Duodenal mucosa (tissue), 2 donors: ENCODE results near the gene ELMOD3.
"Not testable (repeated sequence)": the region's sequence is repeated elsewhere in the genome, so short reads cannot be mapped to it uniquely, and the experiment has no call there.

Source experiments
- H3K27ac ChIP-seq: one replicate; pipeline ENCODE4 v1.7.0; 2013; ENCODE audit warnings: low read depth, low read length
- H3K27me3 ChIP-seq, 2 donors: one replicate each; pipeline ENCODE4 v1.7.0; 2013; ENCODE audit warnings: low read length in 2 of 2, control low read depth in 1 of 2; ENCODE audit not compliant: insufficient read depth in 2 of 2, control insufficient read depth in 1 of 2
- H3K36me3 ChIP-seq, 2 donors: one replicate each; pipeline ENCODE4 v1.7.0; 2013; ENCODE audit warnings: low read length in 2 of 2, control low read depth in 1 of 2; ENCODE audit not compliant: insufficient read depth in 2 of 2, control insufficient read depth in 1 of 2
- H3K4me1 ChIP-seq, 2 donors: one replicate each; pipeline ENCODE4 v1.7.0; 2013; ENCODE audit warnings: low read length in 2 of 2, control low read depth in 1 of 2; ENCODE audit not compliant: insufficient read depth in 2 of 2, control insufficient read depth in 1 of 2
- H3K4me3 ChIP-seq, 2 donors: one replicate each; pipeline ENCODE4 v1.7.0; 2013; ENCODE audit warnings: low read length in 2 of 2, low read depth in 1 of 2
- H3K9ac ChIP-seq, 2 donors: one replicate each; pipeline ENCODE4 v1.7.0; 2013; ENCODE audit warnings: low read length in 2 of 2, low read depth in 1 of 2
- H3K9me3 ChIP-seq, 2 donors: one replicate each; pipeline ENCODE4 v1.7.0; 2013; ENCODE audit warnings: low read length in 2 of 2, control low read depth in 1 of 2; ENCODE audit not compliant: control insufficient read depth in 1 of 2

ELMOD3 gene

GRCh38 chr2:85411405-85411748, 56.8 kb downstream of the ELMOD3 start:
- H3K36me3 ChIP-seq: no peaks in the 10 kb centered on the region
- H3K4me1 ChIP-seq: peaks cover 35 to 36% of the 10 kb centered on the region in 2 donors
- no peak overlapping the region for H3K27ac ChIP-seq
- H3K27me3 ChIP-seq: no peaks in the 10 kb centered on the region
- H3K9me3 ChIP-seq: no peaks in the 10 kb centered on the region
- no peak overlapping the region for H3K4me3 ChIP-seq
- no peak overlapping the region for H3K9ac ChIP-seq

DNA sequence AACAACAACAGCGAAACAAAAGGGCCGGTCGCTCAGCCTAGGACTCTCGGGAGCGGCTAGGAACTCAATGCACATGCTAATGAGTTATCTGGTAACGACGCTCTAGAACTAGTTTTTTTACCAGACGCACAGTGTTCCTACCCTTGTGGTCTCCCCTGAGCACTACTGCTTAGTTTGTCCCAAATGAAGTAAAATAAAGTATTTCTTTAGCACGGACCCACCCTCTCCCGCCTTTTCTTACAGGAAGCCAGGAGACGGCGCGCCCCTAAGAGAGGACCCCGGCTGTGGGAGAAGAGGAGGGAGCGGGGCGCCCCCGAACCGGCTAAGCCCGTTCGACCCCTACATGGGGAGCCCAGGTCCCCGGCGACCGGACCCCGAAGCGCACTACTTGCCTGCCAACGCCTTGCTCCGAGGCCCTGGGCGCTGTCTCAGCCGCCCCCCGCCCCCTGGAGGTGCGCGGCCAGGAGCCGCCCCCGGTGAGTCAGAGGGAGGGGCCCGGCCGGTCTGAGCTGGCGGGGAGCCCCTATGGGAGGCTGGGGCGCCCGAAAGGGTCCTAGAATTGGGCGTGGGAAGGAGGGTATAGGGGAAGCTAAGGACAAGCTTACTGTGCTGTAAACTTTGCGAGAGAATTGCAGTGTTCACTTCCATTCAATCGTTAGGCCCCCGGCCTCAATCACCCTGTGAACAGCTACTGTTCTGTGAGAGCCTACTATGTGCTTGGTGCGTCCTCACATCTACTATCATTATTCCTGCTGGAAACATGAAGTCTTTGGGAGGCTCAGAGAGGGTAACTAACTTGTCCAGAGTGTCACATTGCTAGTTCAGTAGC, 59.2 kb downstream of the ELMOD3 start:
- H3K27me3 ChIP-seq: no peaks in the 10 kb centered on the region
- peak overlapping the region; percentile 61 to 66 for H3K4me3 ChIP-seq
- no peaks in the 10 kb centered on the region for H3K9me3 ChIP-seq
- H3K9ac ChIP-seq: peak overlapping the region; percentile 1 to 71
- peaks cover 34 to 38% of the 10 kb centered on the region in 2 donors for H3K4me1 ChIP-seq
- H3K36me3 ChIP-seq: no peaks in the 10 kb centered on the region
- no peak overlapping the region for H3K27ac ChIP-seq

DNA sequence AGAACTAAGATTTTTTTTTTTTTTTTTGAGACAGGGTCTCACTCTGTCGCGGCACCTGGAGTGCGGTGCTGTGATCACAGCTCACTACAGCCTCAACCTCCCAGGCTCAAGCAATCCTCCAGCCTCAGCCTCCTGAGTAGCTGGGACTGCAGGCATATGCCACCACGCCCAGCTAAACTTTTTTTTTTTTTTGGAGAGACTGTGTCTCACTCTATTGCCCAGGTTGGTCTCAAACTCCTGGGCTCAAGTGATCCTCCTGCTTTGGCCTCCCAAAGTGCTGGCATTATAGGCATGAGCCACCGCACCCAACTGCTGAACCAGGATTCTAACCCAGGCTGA, 59.8 kb downstream of the ELMOD3 start:
- peak overlapping the region in 1 of 2 donors; percentile 71 for H3K9ac ChIP-seq
- not testable (repeated sequence) for H3K36me3 ChIP-seq, H3K4me3 ChIP-seq, H3K9me3 ChIP-seq, H3K27ac ChIP-seq, H3K27me3 ChIP-seq
- peaks cover 34 to 38% of the 10 kb centered on the region in 2 donors for H3K4me1 ChIP-seq

GRCh38 chr2:85414761-85415553, 60.4 kb downstream of the ELMOD3 start:
- Histone ChIP-seq H3K4me3 (no peak overlapping the region), H3K9me3 (no peaks in the 10 kb centered on the region), H3K9ac (no peak overlapping the region), H3K36me3 (no peaks in the 10 kb centered on the region), H3K27me3 (no peaks in the 10 kb centered on the region), H3K27ac (no peak overlapping the region), H3K4me1 (peaks cover 34 to 38% of the 10 kb centered on the region in 2 donors)

DNA sequence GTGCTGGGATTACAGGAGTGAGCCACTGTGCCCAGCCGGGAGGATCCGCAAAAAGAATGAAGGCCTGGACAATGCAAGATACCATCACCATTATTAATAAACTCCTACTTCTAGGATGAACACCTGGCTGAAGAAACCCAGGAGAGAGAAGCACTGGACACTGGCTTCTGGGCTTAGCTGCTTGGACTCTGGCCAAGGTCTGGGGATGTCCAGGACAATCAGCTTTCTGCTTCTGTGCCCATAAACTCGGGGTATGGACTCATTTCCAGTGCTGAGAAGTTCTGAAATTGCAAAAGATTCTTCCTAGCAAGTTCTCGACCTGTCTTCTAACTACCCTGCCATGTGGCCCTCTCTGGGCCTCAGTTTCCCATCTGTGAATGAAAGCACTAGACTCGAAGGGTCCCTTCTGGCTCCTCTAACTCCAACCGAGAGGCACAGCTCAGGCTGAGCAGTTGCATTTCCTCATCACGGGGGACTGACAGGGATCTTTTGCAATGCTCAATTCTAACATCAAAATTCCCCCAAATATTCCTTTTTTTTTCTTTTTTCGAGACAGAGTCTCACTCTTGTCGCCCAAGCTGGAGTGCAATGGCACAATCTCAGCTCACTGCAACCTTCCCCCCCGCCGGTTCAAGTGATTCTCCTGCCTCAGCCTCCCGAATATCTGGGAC, 61.5 kb downstream of the ELMOD3 start:
- Histone ChIP-seq H3K4me3 (no peak overlapping the region), H3K27me3 (no peaks in the 10 kb centered on the region)

DNA sequence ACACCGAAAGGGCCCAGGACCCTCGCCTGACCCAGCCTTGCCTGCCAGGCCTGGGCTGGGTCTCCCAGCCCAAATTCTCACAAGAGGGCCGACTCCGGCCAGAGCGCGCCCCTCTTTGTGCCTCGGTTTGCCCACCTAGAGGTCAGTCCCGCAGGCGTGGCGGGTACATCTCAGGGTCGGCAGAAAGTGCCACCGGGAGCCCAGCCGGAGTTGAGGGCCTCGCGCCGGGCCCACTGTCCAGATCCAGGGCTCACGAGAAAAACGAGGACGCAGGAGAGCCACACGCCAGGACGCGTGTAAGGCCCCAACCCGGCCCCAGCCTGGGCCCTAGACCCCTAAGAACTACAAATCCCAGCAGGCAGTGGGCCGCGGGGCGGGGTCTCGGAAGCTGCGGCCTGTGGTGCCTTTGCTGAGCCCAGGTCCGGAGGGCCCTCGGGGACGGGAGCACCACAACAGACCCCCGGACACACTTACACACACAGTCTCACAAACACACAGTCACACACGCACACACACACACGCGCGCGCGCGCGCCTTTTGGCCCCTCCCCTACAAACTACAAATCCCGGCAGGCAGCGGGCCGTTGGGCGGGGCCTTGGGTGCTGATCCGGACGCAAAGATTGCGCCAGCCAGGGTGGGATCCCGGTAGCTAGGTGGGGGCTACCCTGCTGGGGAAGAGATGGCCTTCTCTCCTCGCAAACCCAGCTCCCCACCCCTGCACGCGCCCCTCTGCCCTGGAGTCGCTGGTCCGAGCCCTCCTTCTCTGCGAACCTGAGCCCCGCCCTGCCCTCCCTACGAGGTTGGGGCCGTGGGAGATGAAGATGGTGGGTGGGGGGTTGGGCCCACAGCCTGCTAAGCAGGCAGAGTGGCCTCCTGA, 63.8 kb downstream of the ELMOD3 start, which contains the start of gene SH2D6:
TSS of gene SH2D6 (plus strand) at position 583 of the 877 bp plus-strand sequence. CDS start 10,752 bp downstream, outside the sequence.
- Histone ChIP-seq H3K27me3 (no peaks in the 10 kb centered on the region), H3K9ac (peak within 1 kb of the TSS; percentile 81 to 85), H3K27ac (peak within 1 kb of the TSS; percentile 77), H3K36me3 (no peaks in the 10 kb centered on the region), H3K4me1 (peaks cover 41 to 42% of the 10 kb centered on the region in 2 donors), H3K9me3 (no peaks in the 10 kb centered on the region), H3K4me3 (peak within 1 kb of the TSS; percentile 88 to 90)

More for the DNA sequence above, 61.5 kb downstream of the ELMOD3 start:
- no peak overlapping the region for H3K9ac ChIP-seq
- no peak overlapping the region for H3K27ac ChIP-seq
- no peaks in the 10 kb centered on the region for H3K36me3 ChIP-seq
- H3K9me3 ChIP-seq: no peaks in the 10 kb centered on the region
- H3K4me1 ChIP-seq: peaks cover 33 to 39% of the 10 kb centered on the region in 2 donors

GRCh38 chr2:85419009-85419675, 64.6 kb downstream of the ELMOD3 start:
- Histone ChIP-seq H3K9ac (peak overlapping the region; percentile 81 to 85), H3K4me3 (peak overlapping the region; percentile 88 to 90), H3K4me1 (peaks cover 35 to 41% of the 10 kb centered on the region in 2 donors), H3K9me3 (no peaks in the 10 kb centered on the region), H3K27ac (peak overlapping the region; percentile 77), H3K27me3 (no peaks in the 10 kb centered on the region), H3K36me3 (no peaks in the 10 kb centered on the region)

DNA sequence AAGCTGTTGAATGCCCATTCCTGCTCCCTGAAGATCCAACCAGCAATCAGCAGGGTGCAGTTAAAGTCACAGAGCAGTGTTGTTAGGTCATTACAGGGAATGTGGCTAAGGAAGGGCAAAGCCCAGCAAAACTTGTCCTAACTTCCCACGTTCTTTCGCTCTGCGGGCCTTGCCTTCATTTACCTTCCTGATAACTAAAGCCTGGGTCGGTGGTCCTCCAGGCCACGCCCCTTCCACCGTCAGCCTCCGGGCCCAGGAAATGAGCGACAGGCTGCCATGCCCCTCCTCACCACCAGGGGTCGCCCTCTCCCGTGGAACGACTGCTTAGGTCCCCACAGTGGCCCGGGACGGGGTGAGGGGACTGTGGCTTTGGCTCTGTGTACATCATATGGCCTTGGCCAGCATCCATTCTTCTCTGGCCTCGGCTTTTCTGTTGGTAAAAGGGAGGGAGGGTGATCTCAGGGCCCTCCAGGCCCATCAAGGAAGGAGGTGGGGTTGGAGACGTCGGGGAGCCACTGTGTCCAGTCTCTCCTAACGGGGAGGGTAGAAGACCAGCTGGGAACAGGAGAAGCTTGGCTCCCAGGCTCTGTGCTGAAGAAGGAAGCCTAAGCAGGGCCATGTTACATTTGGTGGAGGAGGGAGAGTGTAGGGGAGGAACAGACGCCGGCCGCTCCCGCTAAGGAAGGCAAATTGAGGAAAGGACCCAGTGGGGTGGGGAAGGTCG, 66.1 kb downstream of the ELMOD3 start:
- Histone ChIP-seq H3K9ac (peak overlapping the region; percentile 27 to 51), H3K27me3 (no peaks in the 10 kb centered on the region), H3K4me3 (peak overlapping the region; percentile 43 to 53)

More for the DNA sequence above, 66.1 kb downstream of the ELMOD3 start:
- no peaks in the 10 kb centered on the region for H3K36me3 ChIP-seq
- H3K4me1 ChIP-seq: peaks cover 33 to 34% of the 10 kb centered on the region in 2 donors
- H3K9me3 ChIP-seq: no peaks in the 10 kb centered on the region
- peak overlapping the region; percentile 30 for H3K27ac ChIP-seq
